HEK293T (cell line): ENCODE data around the gene RNF26.

Experiments
- BHLHE40 ChIP-seq: fragments of 450-650 bp; IDR thresholded peaks from 2 replicates; pipeline ENCODE4 v1.6.1; 2016; ENCODE audit warnings: mild to moderate bottlenecking, moderate library complexity, borderline replicate concordance
- FOXK2 ChIP-seq: fragments of 450-650 bp; IDR thresholded peaks from 2 replicates; pipeline ENCODE4 v1.6.1; 2016; ENCODE audit warnings: mild to moderate bottlenecking
- LEF1 ChIP-seq: fragments of 450-650 bp; IDR thresholded peaks from 2 replicates; pipeline ENCODE4 v1.6.1; 2017; ENCODE audit warnings: mild to moderate bottlenecking, borderline replicate concordance
- PKNOX1 ChIP-seq: fragments of 450-650 bp; IDR thresholded peaks from 2 replicates; pipeline ENCODE4 v1.6.1; 2016
- ZNF384 ChIP-seq: fragments of 450-650 bp; IDR thresholded peaks from 2 replicates; pipeline ENCODE4 v1.6.1; 2016

DNA sequence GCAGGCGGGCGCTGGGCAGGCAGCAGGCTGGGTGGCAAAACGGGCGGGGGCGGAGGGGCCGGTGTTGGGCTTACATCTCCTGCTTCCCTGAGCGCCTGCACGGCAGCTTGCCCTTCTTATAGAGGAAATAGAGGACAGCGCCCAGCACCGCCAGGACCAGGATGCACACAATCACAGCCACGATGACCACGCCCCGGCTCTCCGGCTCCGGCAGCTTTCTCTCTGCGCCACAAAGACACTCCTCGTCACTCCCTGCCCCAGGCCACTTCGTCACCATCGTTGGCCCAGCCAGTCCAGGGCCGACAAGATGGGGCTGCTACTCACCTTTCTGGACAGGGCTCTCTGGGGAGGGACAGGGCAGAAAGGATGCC lies 23.7 kb upstream of the RNF26 start:
- TF ChIP-seq PKNOX1: no peak
- no peak for TF ChIP-seq LEF1
- no peak for TF ChIP-seq BHLHE40
- TF ChIP-seq ZNF384: no peak
- no peak for TF ChIP-seq FOXK2
